Measurements from ENCODE around the gene FLAD1. TPM values are rescaled to one million over a fixed set of nuclear protein-coding genes. Genes with fewer than 3 reads are reported as not detected.
A peak's percentile ranks its signal among the peaks of the same experiment; 100 is the strongest.

Gene FLAD1
- total RNA-seq, 3 donors from 2014 or later (not counting 1 experiment from before 2014, with no cell fraction given), result 32.1 to 47.6 (median 38.7) TPM

DNA sequence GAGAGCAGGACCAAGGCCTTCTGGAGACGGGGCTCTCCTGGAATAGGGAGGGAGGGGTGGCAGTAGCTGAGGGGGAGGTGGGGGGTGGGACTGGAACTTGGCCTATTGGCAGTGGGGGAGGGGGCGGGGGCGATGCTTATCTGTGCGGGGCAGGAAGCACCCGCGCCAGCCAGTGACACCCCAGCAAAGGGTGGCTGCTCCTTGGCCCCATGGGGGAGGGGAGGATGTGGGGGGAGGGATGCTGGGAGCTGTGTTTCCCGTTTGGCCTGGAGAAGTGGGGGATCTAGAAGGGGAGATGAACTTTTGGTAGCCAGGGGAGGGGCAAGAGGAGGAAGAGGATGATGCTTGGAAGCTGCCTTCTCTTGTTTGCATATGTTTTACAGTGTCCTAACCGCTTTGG lies 30.5 kb downstream of the FLAD1 start:
- H3K27ac Mint-ChIP-seq, result peak overlapping the region; percentile 29 to 81

DNA sequence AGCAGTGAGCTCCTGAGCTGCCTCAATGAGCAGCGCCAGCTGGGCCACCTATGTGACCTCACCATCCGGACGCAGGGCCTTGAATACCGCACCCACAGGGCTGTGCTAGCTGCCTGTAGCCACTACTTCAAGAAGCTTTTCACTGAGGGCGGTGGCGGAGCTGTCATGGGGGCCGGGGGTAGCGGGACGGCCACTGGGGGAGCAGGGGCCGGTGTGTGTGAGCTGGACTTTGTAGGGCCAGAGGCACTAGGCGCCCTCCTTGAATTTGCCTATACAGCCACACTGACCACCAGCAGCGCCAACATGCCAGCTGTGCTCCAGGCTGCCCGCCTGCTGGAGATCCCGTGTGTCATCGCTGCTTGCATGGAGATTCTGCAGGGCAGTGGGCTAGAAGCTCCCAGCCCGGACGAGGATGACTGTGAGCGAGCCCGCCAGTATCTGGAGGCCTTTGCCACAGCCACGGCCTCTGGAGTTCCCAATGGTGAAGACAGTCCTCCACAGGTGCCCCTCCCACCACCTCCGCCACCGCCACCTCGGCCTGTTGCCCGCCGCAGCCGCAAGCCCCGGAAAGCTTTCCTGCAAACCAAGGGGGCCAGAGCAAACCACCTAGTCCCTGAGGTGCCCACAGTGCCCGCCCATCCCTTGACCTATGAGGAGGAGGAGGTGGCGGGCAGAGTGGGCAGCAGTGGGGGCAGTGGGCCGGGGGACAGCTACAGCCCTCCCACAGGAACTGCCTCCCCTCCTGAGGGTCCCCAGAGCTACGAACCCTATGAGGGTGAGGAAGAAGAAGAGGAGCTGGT lies 31.8 kb downstream of the FLAD1 start:
- no peak for ATAC-seq
- no peak overlapping the region for H3K4me3 Mint-ChIP-seq
- H3K27me3 Mint-ChIP-seq (ENCODE audit: low read depth in 2 of 2), result no peaks in the 10 kb centered on the region
- no peak for DNase-seq
- no peaks in the 10 kb centered on the region for H3K9me3 Mint-ChIP-seq
- Histone ChIP-seq H3K9me3 (ENCODE audit: control insufficient read depth, insufficient read depth, low read length) (no peaks in the 10 kb centered on the region), H3K4me1 (ENCODE audit: control insufficient read depth, insufficient read depth, low read length) (peaks cover 82% of the 10 kb centered on the region), H3K27ac (ENCODE audit: low read length) (no peak overlapping the region), H3K27me3 (ENCODE audit: control insufficient read depth, insufficient read depth, low read length) (no peaks in the 10 kb centered on the region), H3K4me3 (ENCODE audit: low read length) (no peak overlapping the region), H3K36me3 (ENCODE audit: control insufficient read depth, insufficient read depth, low read length) (peaks cover 20% of the 10 kb centered on the region)
- WGBS (ENCODE audit: insufficient coverage), result 94% methylated on average over 30 of the region's 31 CpGs
- TF ChIP-seq, protein P1, sequence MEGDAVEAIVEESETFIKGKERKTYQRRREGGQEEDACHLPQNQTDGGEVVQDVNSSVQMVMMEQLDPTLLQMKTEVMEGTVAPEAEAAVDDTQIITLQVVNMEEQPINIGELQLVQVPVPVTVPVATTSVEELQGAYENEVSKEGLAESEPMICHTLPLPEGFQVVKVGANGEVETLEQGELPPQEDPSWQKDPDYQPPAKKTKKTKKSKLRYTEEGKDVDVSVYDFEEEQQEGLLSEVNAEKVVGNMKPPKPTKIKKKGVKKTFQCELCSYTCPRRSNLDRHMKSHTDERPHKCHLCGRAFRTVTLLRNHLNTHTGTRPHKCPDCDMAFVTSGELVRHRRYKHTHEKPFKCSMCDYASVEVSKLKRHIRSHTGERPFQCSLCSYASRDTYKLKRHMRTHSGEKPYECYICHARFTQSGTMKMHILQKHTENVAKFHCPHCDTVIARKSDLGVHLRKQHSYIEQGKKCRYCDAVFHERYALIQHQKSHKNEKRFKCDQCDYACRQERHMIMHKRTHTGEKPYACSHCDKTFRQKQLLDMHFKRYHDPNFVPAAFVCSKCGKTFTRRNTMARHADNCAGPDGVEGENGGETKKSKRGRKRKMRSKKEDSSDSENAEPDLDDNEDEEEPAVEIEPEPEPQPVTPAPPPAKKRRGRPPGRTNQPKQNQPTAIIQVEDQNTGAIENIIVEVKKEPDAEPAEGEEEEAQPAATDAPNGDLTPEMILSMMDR (IDR thresholded peaks at IDR 0.05), result no peak
- intact Hi-C loops (cut with micrococcal nuclease), result no loop called here
- peaks cover 17 to 65% of the 10 kb centered on the region in 2 donors for H3K4me1 Mint-ChIP-seq
- no peaks in the 10 kb centered on the region for H3K36me3 Mint-ChIP-seq
- H3K27ac Mint-ChIP-seq, result no peak overlapping the region

More for the DNA sequence above, 30.5 kb downstream of the FLAD1 start:
- peaks cover 20% of the 10 kb centered on the region for H3K36me3 ChIP-seq (ENCODE audit: control insufficient read depth, insufficient read depth, low read length)
- no peaks in the 10 kb centered on the region for H3K27me3 Mint-ChIP-seq (ENCODE audit: low read depth in 2 of 2)
- peaks cover 92% of the 10 kb centered on the region for H3K4me1 ChIP-seq (ENCODE audit: control insufficient read depth, insufficient read depth, low read length)
- H3K36me3 Mint-ChIP-seq, result no peaks in the 10 kb centered on the region
- no peak for ATAC-seq
- TF ChIP-seq, protein P1 (IDR thresholded peaks at IDR 0.05), result no peak
- H3K4me3 Mint-ChIP-seq, result peak overlapping the region; percentile 52
- H3K27ac ChIP-seq (ENCODE audit: low read length), result peak overlapping the region; percentile 38
- H3K9me3 ChIP-seq (ENCODE audit: control insufficient read depth, insufficient read depth, low read length), result no peaks in the 10 kb centered on the region
- H3K9me3 Mint-ChIP-seq, result no peaks in the 10 kb centered on the region
- 18% methylated on average over 7 of the region's 8 CpGs for WGBS (ENCODE audit: insufficient coverage)
- peaks cover 19 to 70% of the 10 kb centered on the region in 2 donors for H3K4me1 Mint-ChIP-seq
- intact Hi-C loops (cut with micrococcal nuclease), result no loop called here
- no peaks in the 10 kb centered on the region for H3K27me3 ChIP-seq (ENCODE audit: control insufficient read depth, insufficient read depth, low read length)
- no peak overlapping the region for H3K4me3 ChIP-seq (ENCODE audit: low read length)
- DNase-seq, result peak in 1 of 2 donors; percentile 63

DNA sequence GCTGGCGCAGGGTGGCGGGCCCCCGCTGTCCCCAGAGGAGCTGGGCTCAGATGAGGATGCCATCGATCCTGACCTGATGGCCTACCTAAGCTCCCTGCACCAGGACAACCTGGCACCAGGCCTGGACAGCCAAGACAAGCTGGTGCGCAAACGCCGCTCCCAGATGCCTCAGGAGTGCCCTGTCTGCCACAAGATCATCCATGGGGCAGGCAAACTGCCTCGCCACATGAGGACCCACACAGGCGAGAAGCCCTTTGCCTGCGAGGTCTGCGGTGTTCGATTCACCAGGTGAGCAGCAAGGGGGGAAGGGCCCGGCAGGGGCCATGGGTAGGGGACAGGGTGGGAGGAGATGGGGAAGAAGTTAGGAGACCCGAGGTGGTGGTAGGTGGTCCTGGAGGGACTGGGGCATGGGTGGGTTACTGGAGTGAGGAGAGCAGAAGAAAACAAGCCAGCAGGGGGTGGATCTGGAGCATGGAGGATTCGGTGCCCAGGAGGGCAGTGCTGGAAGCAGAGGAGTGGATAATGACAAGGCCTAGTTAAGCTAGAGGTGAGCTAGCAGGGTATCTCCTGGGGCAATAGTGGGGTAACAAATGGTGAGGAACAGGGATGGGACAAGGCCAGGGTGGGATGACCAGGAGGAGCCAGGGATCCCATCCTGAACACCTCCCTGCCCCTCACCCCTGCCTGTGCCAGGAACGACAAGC lies 32.5 kb downstream of the FLAD1 start:
- Mint-ChIP-seq H3K4me3 (no peak overlapping the region), H3K36me3 (no peaks in the 10 kb centered on the region), H3K27me3 (ENCODE audit: low read depth in 2 of 2) (no peaks in the 10 kb centered on the region), H3K9me3 (no peaks in the 10 kb centered on the region), H3K27ac (peak overlapping the region in 1 of 2 donors; percentile 63), H3K4me1 (peaks cover 17 to 59% of the 10 kb centered on the region in 2 donors)
- intact Hi-C loops (cut with micrococcal nuclease), result loop anchor here (2.0 kb wide), 3 partner anchors 41 to 457 kb away; partner anchors contain the start of genes CKS1B and UBE2Q1
- ATAC-seq, result no peak
- H3K4me1 ChIP-seq (ENCODE audit: control insufficient read depth, insufficient read depth, low read length), result peaks cover 74% of the 10 kb centered on the region
- peaks cover 20% of the 10 kb centered on the region for H3K36me3 ChIP-seq (ENCODE audit: control insufficient read depth, insufficient read depth, low read length)
- no peaks in the 10 kb centered on the region for H3K27me3 ChIP-seq (ENCODE audit: control insufficient read depth, insufficient read depth, low read length)
- 84% methylated on average over 16 of the region's 16 CpGs for WGBS (ENCODE audit: insufficient coverage)
- H3K9me3 ChIP-seq (ENCODE audit: control insufficient read depth, insufficient read depth, low read length), result no peaks in the 10 kb centered on the region
- no peak overlapping the region for H3K27ac ChIP-seq (ENCODE audit: low read length)
- H3K4me3 ChIP-seq (ENCODE audit: low read length), result no peak overlapping the region
- no peak for DNase-seq
- TF ChIP-seq, protein P1 (IDR thresholded peaks at IDR 0.05), result no peak
